H9 (cell line): Measurements from ENCODE around the gene LDB2. TPM values are rescaled to one million over a fixed set of nuclear protein-coding genes. Genes with fewer than 3 reads are reported as not detected.

ENCODE experiments used
- DNase-seq: peaks from one replicate; pipeline ENCODE4 v3.0.0-alpha.2; 2017
- H2AFZ ChIP-seq: one replicate; pipeline ENCODE4 v1.6.1; 2013; ENCODE audit warnings: mild to moderate bottlenecking, low read length, control low read depth, moderate library complexity
- H2AK5ac ChIP-seq: 2 replicates; pipeline ENCODE4 v1.6.1; 2013; ENCODE audit warnings: low read length, control low read depth, mixed read lengths; ENCODE audit not compliant: insufficient read length
- H2BK120ac ChIP-seq: one replicate; pipeline ENCODE4 v1.6.1; 2013; ENCODE audit warnings: low read depth, mild to moderate bottlenecking, low read length, control low read depth, inconsistent platforms; ENCODE audit not compliant: poor library complexity, severe bottlenecking
- H2BK12ac ChIP-seq: 2 replicates; pipeline ENCODE4 v1.6.1; 2013; ENCODE audit warnings: low read length, control low read depth, mixed read lengths, low read depth; ENCODE audit not compliant: insufficient read length
- H2BK15ac ChIP-seq: 2 replicates; pipeline ENCODE4 v1.6.1; 2013; ENCODE audit warnings: low read depth, low read length, control low read depth
- H2BK20ac ChIP-seq: one replicate; pipeline ENCODE4 v1.6.1; 2013; ENCODE audit warnings: low read depth, mild to moderate bottlenecking, low read length, control low read depth, inconsistent platforms; ENCODE audit not compliant: poor library complexity, severe bottlenecking
- H2BK5ac ChIP-seq: 2 replicates; pipeline ENCODE4 v1.6.1; 2013; ENCODE audit warnings: low read length, control low read depth, mixed read lengths; ENCODE audit not compliant: insufficient read length
- H3K14ac ChIP-seq: 2 replicates; pipeline ENCODE4 v1.6.1; 2013; ENCODE audit warnings: low read length, control low read depth; ENCODE audit not compliant: insufficient read depth
- H3K18ac ChIP-seq: 2 replicates; pipeline ENCODE4 v1.6.1; 2013; ENCODE audit warnings: low read depth, mild to moderate bottlenecking, mixed read lengths, low read length, control low read depth; ENCODE audit not compliant: insufficient read length
- H3K23ac ChIP-seq: 2 replicates; pipeline ENCODE4 v1.6.1; 2013; ENCODE audit warnings: low read length, control low read depth, mixed read lengths, low read depth; ENCODE audit not compliant: insufficient read length
- H3K23me2 ChIP-seq: 2 replicates; pipeline ENCODE4 v1.6.1; 2013; ENCODE audit warnings: low read depth, mild to moderate bottlenecking, mixed read lengths, low read length, control low read depth; ENCODE audit not compliant: insufficient read length, poor library complexity, severe bottlenecking
- H3K27ac ChIP-seq: 2 replicates; pipeline ENCODE4 v1.5.1; 2013; ENCODE audit warnings: low read length, control low read depth, mixed read lengths, low read depth; ENCODE audit not compliant: insufficient read length
- H3K27me3 ChIP-seq: 2 replicates; pipeline ENCODE4 v1.6.1; 2013; ENCODE audit warnings: low read length, control low read depth, inconsistent platforms; ENCODE audit not compliant: insufficient read depth
- H3K4ac ChIP-seq: 2 replicates; pipeline ENCODE4 v1.6.1; 2013; ENCODE audit warnings: low read depth, mild to moderate bottlenecking, control low read depth, inconsistent platforms, low read length, moderate library complexity
- H3K4me1 ChIP-seq: 2 replicates; pipeline ENCODE4 v1.6.1; 2013; ENCODE audit warnings: low read length, control low read depth, inconsistent platforms; ENCODE audit not compliant: insufficient read depth
- H3K4me2 ChIP-seq: 2 replicates; pipeline ENCODE4 v1.6.1; 2013; ENCODE audit warnings: low read length, control low read depth, mixed read lengths; ENCODE audit not compliant: insufficient read length, insufficient read depth
- H3K56ac ChIP-seq: 2 replicates; pipeline ENCODE4 v1.6.1; 2013; ENCODE audit warnings: low read depth, mild to moderate bottlenecking, mixed read lengths, low read length, control low read depth; ENCODE audit not compliant: insufficient read length
- H3K79me1 ChIP-seq: 2 replicates; pipeline ENCODE4 v1.6.1; 2013; ENCODE audit warnings: low read depth, mild to moderate bottlenecking, moderate library complexity, low read length, control low read depth, inconsistent platforms; ENCODE audit not compliant: insufficient read depth, poor library complexity, severe bottlenecking
- H3K79me2 ChIP-seq: 2 replicates; pipeline ENCODE4 v1.6.1; 2013; ENCODE audit warnings: low read length, control low read depth, inconsistent platforms; ENCODE audit not compliant: insufficient read depth
- H3K9ac ChIP-seq: 2 replicates; pipeline ENCODE4 v1.6.1; 2013; ENCODE audit warnings: low read length, control low read depth, mixed read lengths; ENCODE audit not compliant: insufficient read length; ENCODE audit errors: extremely low read depth
- H3K9me3 ChIP-seq: one replicate; pipeline ENCODE4 v1.6.1; 2013; ENCODE audit warnings: low read depth, low read length, inconsistent platforms; ENCODE audit not compliant: control insufficient read depth
- H3T11ph ChIP-seq: one replicate; pipeline ENCODE4 v1.6.1; 2013; ENCODE audit warnings: mild to moderate bottlenecking, low read length, control low read depth, inconsistent platforms
- H4K20me1 ChIP-seq: one replicate; pipeline ENCODE4 v1.6.1; 2013; ENCODE audit not compliant: control insufficient read depth, insufficient read length, insufficient read depth
- H4K5ac ChIP-seq: 2 replicates; pipeline ENCODE4 v1.6.1; 2013; ENCODE audit warnings: low read depth, mild to moderate bottlenecking, mixed read lengths, low read length, control low read depth; ENCODE audit not compliant: insufficient read length
- H4K8ac ChIP-seq: replicated peaks from 2 replicates; pipeline ENCODE4 v1.6.1; 2013; ENCODE audit warnings: low read length, control low read depth, mixed read lengths, low read depth; ENCODE audit not compliant: insufficient read length
- H4K91ac ChIP-seq: 2 replicates; pipeline ENCODE4 v1.6.1; 2013; ENCODE audit warnings: low read depth, mild to moderate bottlenecking, moderate library complexity, mixed read lengths, low read length, control low read depth; ENCODE audit not compliant: insufficient read length
- H3K27ac Mint-ChIP-seq, 3 experiments: 2 replicates in 2 of 3; 3 replicates in 1 of 3; pipeline ENCODE4 v1.8.0; 2020 to 2021; ENCODE audit warnings: mixed read lengths in 3 of 3, mild to moderate bottlenecking in 1 of 3, moderate library complexity in 1 of 3
- H3K27me3 Mint-ChIP-seq: 2 replicates; pipeline ENCODE4 v1.8.0; 2021; ENCODE audit warnings: low read depth, mild to moderate bottlenecking, moderate library complexity, mixed read lengths
- H3K36me3 Mint-ChIP-seq, 3 experiments: 2 replicates in 2 of 3; 3 replicates in 1 of 3; pipeline ENCODE4 v1.8.0; 2020 to 2021; ENCODE audit warnings: low read depth in 3 of 3, mixed read lengths in 3 of 3; ENCODE audit not compliant: insufficient read depth in 1 of 3
- H3K4me1 Mint-ChIP-seq, 2 experiments: 2 replicates each; pipeline ENCODE4 v1.8.0; 2020; ENCODE audit warnings: mixed read lengths in 2 of 2
- H3K4me3 Mint-ChIP-seq, 2 experiments: 2 replicates in 1 of 2; 3 replicates in 1 of 2; pipeline ENCODE4 v1.8.0; 2020 to 2021; ENCODE audit warnings: mild to moderate bottlenecking in 2 of 2, mixed read lengths in 2 of 2, moderate library complexity in 1 of 2
- H3K9me3 Mint-ChIP-seq, 2 experiments: 2 replicates in 1 of 2; 3 replicates in 1 of 2; pipeline ENCODE4 v1.8.0; 2020; ENCODE audit warnings: mild to moderate bottlenecking in 2 of 2, mixed read lengths in 2 of 2, moderate library complexity in 1 of 2
- CTCF ChIP-seq: fragments of 200-600 bp; sonication (generic); conservative IDR thresholded peaks from 3 replicates; pipeline ENCODE4 v1.8.0; 2021; ENCODE audit warnings: antibody characterized with exemption, mild to moderate bottlenecking
- WGBS: extraction: QIAGEN DNeasy Blood & Tissue Kit; methylation state at CpG from one replicate; pipeline ENCODE4 v1.1.7; 2013; ENCODE audit warnings: missing lambda C conversion rate, low lambda C conversion rate, mixed read lengths; ENCODE audit not compliant: insufficient read length; ENCODE audit errors: extremely low coverage; 5-methylcytosine and 5-hydroxymethylcytosine counted together
- total RNA-seq: library from RNA; stranded (reverse); gene quantifications from 2 replicates; pipeline ENCODE4 v1.2.1, GENCODE V29; 2021

LDB2 gene
- total RNA-seq, 1 experiment from 2014 or later = 22.5 TPM

- Histone ChIP-seq H3K18ac (no peak overlapping the region), H2BK12ac (no peak overlapping the region), H3K79me2 (no peaks in the 10 kb centered on the region), H3K9me3 (no peaks in the 10 kb centered on the region), H3K23me2 (no peaks in the 10 kb centered on the region), H3K79me1 (no peaks in the 10 kb centered on the region), H3K4me2 (no peak overlapping the region), H3T11ph (no peak overlapping the region), H2AK5ac (no peak overlapping the region), H3K4ac (no peak overlapping the region), H2AFZ (no peak overlapping the region), H4K8ac (no peak overlapping the region), H3K14ac (no peak overlapping the region), H2BK15ac (no peak overlapping the region), H2BK5ac (no peak overlapping the region), H3K27me3 (no peaks in the 10 kb centered on the region), H3K56ac (no peak overlapping the region), H3K9ac (no peak overlapping the region), H2BK120ac (no peak overlapping the region), H4K5ac (no peak overlapping the region), H4K91ac (no peak overlapping the region), H3K4me1 (peaks cover 9% of the 10 kb centered on the region), H2BK20ac (no peak overlapping the region), H4K20me1 (no peaks in the 10 kb centered on the region), H3K23ac (no peak overlapping the region), H3K27ac (no peak overlapping the region)
- peaks cover 0 to 2% (median 0%) of the 10 kb centered on the region in 3 experiments; a peak in 3 of 7 replicates for H3K36me3 Mint-ChIP-seq
- no peak overlapping the region for H3K4me3 Mint-ChIP-seq
- H3K27ac Mint-ChIP-seq = no peak overlapping the region; a peak in 2 of 7 replicates
- H3K4me1 Mint-ChIP-seq = peaks cover 26 to 31% of the 10 kb centered on the region in 2 experiments
- no peak for TF ChIP-seq CTCF
- H3K27me3 Mint-ChIP-seq = no peaks in the 10 kb centered on the region
- H3K9me3 Mint-ChIP-seq = no peaks in the 10 kb centered on the region
- DNase-seq = no peak
- no CpG with 5 or more reads among the region's 5 CpGs for WGBS
Measured at GRCh38 chr4:16677001-16677944, 221.2 kb downstream of the LDB2 start.
